Astrocyte of the spinal cord (primary cell): Measurements from ENCODE around the gene CMC2.

Experiments
- DNase-seq: peaks from one replicate; pipeline ENCODE4 v3.0.0; 2011; ENCODE audit warnings: low read depth, low spot score
- H3K4me3 ChIP-seq: 2 replicates; pipeline ENCODE4 v1.5.1; 2011; ENCODE audit warnings: low read depth, mild to moderate bottlenecking, low read length, moderate library complexity
- in situ Hi-C: cut with HindIII; loops from 2 replicates; pipeline ENCODE4 v1.10.0; 2017; ENCODE audit warnings: low sequenced_read_pairs
- TF ChIP-seq, protein P1 (sequence below): IDR thresholded peaks from 2 replicates; pipeline ENCODE4 v1.5.1; 2012; ENCODE audit warnings: low read depth, mild to moderate bottlenecking, low read length, inconsistent platforms

The CMC2 gene

DNA sequence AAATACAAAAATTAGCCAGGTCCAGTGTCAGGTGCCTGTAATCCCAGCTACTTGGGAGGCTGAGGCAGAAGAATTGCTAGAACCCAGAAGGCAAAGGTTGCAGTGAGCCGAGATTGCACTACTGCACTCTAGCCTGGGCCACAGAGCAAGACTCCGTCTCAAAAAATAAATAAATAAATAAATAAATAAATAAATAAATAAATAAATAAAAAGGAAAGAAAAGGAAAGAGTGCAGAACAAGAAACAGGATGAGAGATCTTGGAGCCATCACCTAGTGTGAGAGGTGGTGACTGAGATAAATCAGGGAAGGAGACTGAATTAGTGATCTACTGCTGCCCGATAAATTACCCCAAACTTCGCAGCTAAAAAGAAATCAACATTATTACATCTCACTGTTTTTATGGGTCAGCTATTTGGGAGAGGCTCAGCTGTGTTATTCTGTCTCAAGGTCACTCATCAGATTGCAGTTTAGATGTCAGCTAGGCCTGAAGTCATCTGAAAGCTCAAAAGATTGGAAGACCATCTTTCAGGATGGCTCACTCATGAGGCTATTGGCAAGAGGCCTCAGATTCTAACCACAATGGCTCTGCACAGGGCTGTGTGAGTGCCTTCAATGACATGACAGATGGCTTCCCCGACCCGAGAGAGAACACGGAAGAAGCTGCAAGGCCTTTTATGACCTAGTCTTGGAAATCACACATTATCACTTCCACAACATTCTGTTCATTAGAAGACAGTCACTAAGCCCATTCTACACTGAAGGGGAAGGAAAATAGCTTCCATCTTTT is 66.4 kb downstream of the CMC2 start:
- TF ChIP-seq, protein P1, sequence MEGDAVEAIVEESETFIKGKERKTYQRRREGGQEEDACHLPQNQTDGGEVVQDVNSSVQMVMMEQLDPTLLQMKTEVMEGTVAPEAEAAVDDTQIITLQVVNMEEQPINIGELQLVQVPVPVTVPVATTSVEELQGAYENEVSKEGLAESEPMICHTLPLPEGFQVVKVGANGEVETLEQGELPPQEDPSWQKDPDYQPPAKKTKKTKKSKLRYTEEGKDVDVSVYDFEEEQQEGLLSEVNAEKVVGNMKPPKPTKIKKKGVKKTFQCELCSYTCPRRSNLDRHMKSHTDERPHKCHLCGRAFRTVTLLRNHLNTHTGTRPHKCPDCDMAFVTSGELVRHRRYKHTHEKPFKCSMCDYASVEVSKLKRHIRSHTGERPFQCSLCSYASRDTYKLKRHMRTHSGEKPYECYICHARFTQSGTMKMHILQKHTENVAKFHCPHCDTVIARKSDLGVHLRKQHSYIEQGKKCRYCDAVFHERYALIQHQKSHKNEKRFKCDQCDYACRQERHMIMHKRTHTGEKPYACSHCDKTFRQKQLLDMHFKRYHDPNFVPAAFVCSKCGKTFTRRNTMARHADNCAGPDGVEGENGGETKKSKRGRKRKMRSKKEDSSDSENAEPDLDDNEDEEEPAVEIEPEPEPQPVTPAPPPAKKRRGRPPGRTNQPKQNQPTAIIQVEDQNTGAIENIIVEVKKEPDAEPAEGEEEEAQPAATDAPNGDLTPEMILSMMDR = no peak

DNA sequence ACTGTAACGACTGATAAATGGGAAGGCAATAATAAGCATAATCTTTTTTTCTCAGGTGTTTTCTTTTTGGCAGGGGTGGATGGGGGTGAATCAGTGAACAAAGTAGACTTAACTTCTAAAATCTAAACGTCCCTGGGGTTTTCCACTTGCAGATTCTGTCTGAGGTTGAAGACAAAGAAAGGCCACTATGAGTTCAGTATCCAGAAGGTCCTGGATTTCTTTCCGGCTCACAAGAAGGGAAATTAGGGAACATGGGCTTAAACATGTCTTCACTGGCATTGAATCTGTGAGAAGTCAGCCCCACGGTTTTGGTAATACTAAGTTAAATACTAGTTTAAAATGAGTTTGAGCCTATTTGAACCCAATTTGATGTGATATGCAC is 67.8 kb downstream of the CMC2 start:
- in situ Hi-C loops = no loop called here
- TF ChIP-seq, protein P1 = no peak
- no peak overlapping the region for H3K4me3 ChIP-seq
- DNase-seq = no peak

More for the DNA sequence above, 66.4 kb downstream of the CMC2 start:
- DNase-seq = peak; percentile 41
- in situ Hi-C loops = no loop called here
- no peak overlapping the region for H3K4me3 ChIP-seq

DNA sequence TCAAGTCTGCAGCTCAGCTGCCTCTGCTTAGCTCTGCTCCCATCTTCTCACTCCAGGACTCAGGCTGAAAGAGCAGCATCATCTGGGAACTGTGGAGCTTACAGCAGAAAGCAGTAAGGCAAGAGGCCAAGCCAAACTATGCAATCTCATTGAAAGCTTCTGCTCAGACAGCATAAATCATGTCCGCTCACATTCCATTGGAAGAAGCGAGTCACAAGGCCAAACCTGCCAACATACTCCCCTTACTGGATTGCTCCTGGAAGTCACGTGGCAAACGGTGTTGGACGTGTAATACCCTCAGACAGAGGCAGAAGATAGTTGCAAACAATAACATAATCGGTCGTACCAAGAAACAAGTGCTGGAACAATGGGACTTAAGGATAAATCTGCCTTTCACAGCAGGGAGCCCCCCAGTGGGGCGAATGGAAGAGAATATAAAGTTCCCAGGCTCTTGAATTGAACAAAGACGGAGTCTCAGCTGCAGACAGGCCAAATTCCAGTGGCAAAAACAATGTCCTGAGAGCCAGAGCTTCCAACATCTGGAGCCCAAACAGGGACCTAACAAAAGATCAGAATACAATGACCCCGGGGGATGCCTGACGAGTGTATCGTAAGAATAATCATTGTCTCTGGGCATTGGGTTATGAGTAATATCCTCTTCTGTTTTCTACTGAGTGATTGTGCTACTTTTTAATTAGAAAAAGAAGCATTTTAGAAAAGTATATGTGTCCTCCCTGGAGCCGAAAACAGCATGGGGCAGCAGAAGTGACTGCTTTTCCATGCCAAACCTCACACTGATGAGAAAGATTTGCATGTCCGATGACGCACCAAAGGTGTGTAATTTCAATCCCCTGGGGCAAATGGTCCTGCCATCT is 68.4 kb downstream of the CMC2 start:
- TF ChIP-seq, protein P1 = no peak
- in situ Hi-C loops = no loop called here
- peak; percentile 98 for DNase-seq
- peak overlapping the region; percentile 16 for H3K4me3 ChIP-seq

DNA sequence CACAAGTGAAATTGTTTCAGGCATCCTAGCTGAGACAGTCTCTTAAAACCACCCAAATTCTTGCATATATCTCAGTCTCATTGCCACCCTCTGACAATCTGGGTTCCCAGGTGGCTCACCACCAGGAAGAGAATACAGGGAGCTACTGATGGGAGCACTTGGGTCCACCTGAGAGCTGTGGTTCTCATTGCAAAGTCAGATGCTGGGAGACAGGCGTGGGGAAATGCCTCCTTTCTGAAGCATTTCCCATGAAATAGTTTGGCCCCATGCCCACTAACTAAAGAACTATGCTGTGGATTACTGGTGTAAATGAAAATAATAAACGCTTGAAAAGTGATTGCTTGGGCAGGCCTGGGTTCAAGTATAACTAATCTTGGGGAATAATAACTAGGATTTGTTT is 70.3 kb downstream of the CMC2 start:
- in situ Hi-C loops = no loop called here
- TF ChIP-seq, protein P1 = no peak
- no peak overlapping the region for H3K4me3 ChIP-seq
- peak; percentile 51 for DNase-seq

DNA sequence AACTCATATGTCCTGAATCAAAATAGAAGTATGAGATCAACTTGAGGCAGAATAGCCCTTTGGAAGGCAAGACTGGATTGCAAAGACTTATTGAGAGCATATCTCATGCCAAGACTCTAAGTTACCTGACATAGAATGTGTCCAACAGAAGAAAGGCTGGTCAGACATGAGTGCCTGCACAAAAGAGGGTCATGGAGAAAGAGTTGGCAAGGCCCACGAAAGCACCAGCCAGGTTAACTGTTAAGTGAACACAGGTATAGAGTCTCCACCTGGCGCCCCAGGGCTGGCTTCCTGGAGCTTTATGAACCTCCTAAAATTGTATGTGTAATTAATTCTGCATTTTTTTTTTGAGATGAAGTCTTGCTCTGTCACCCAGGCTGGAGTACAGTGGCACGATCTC is 71.0 kb downstream of the CMC2 start:
- DNase-seq = no peak
- TF ChIP-seq, protein P1 = no peak
- in situ Hi-C loops = no loop called here

DNA sequence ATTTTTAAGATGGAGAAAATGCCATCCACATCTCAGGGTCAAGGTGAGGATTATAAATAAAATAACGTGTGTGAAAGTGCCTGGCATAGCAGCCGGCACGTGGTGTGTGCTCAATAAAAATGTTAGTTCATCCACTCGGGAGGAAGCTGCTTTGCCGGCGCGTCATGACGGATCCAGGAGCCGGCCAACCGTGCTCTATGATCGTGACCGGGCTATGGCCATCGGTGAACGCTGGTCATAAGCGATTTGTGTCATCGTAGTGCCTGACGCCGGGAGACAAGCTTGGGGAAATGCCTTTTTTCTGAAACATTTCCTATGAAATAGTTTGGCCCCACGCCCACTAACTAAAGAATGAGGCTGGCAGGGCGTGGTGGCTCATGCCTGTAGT is 74.0 kb downstream of the CMC2 start:
- TF ChIP-seq, protein P1 = no peak
- DNase-seq = peak; percentile 89
- in situ Hi-C loops = no loop called here
- H3K4me3 ChIP-seq = peak overlapping the region; percentile 41

More for the DNA sequence above, 71.0 kb downstream of the CMC2 start:
- no peak overlapping the region for H3K4me3 ChIP-seq
